Measurements from ENCODE around the gene CDH3.
A peak's percentile ranks its signal among the peaks of the same experiment; 100 is the strongest.

CDH3 gene

GRCh38 chr16:68645494-68646388 lies 631 bp downstream of the CDH3 start:
- DNase-seq, result no peak
- in situ Hi-C loops (cut with HindIII; ENCODE audit: low pct_ligation_motif_present, low pct_unique_long_range_greater_than_20kb, low sequenced_read_pairs), result no loop called here

GRCh38 chr16:68646953-68647659 lies 2.0 kb downstream of the CDH3 start:
- in situ Hi-C loops (cut with HindIII; ENCODE audit: low pct_ligation_motif_present, low pct_unique_long_range_greater_than_20kb, low sequenced_read_pairs), result no loop called here
- no peak for DNase-seq

- no peak for DNase-seq
- in situ Hi-C loops (cut with HindIII; ENCODE audit: low pct_ligation_motif_present, low pct_unique_long_range_greater_than_20kb, low sequenced_read_pairs), result no loop called here
Observed at GRCh38 chr16:68651136-68651535, 6.0 kb downstream of the CDH3 start.

GRCh38 chr16:68652659-68653058 lies 7.5 kb downstream of the CDH3 start:
- DNase-seq, result no peak
- in situ Hi-C loops (cut with HindIII; ENCODE audit: low pct_ligation_motif_present, low pct_unique_long_range_greater_than_20kb, low sequenced_read_pairs), result no loop called here

GRCh38 chr16:68655806-68656205 lies 10.7 kb downstream of the CDH3 start:
- in situ Hi-C loops (cut with HindIII; ENCODE audit: low pct_ligation_motif_present, low pct_unique_long_range_greater_than_20kb, low sequenced_read_pairs), result no loop called here
- DNase-seq, result no peak

GRCh38 chr16:68656751-68657150 lies 11.6 kb downstream of the CDH3 start:
- in situ Hi-C loops (cut with HindIII; ENCODE audit: low pct_ligation_motif_present, low pct_unique_long_range_greater_than_20kb, low sequenced_read_pairs), result no loop called here
- no peak for DNase-seq

GRCh38 chr16:68658341-68658973 lies 13.3 kb downstream of the CDH3 start:
- in situ Hi-C loops (cut with HindIII; ENCODE audit: low pct_ligation_motif_present, low pct_unique_long_range_greater_than_20kb, low sequenced_read_pairs), result no loop called here
- peak; percentile 64 for DNase-seq

- in situ Hi-C loops (cut with HindIII; ENCODE audit: low pct_ligation_motif_present, low pct_unique_long_range_greater_than_20kb, low sequenced_read_pairs), result no loop called here
- DNase-seq, result no peak
Observed at GRCh38 chr16:68658974-68659360, 13.9 kb downstream of the CDH3 start.

GRCh38 chr16:68659412-68660358 lies 14.6 kb downstream of the CDH3 start:
- in situ Hi-C loops (cut with HindIII; ENCODE audit: low pct_ligation_motif_present, low pct_unique_long_range_greater_than_20kb, low sequenced_read_pairs), result no loop called here
- no peak for DNase-seq

- in situ Hi-C loops (cut with HindIII; ENCODE audit: low pct_ligation_motif_present, low pct_unique_long_range_greater_than_20kb, low sequenced_read_pairs), result no loop called here
- peak; percentile 14 for DNase-seq
Observed at GRCh38 chr16:68660359-68660795, 15.3 kb downstream of the CDH3 start.

GRCh38 chr16:68662035-68662434 lies 16.9 kb downstream of the CDH3 start:
- in situ Hi-C loops (cut with HindIII; ENCODE audit: low pct_ligation_motif_present, low pct_unique_long_range_greater_than_20kb, low sequenced_read_pairs), result no loop called here
- no peak for DNase-seq

- in situ Hi-C loops (cut with HindIII; ENCODE audit: low pct_ligation_motif_present, low pct_unique_long_range_greater_than_20kb, low sequenced_read_pairs), result no loop called here
- no peak for DNase-seq
Observed at GRCh38 chr16:68664297-68664696, 19.2 kb downstream of the CDH3 start.

- in situ Hi-C loops (cut with HindIII; ENCODE audit: low pct_ligation_motif_present, low pct_unique_long_range_greater_than_20kb, low sequenced_read_pairs), result no loop called here
- peak; percentile 17 for DNase-seq
Observed at GRCh38 chr16:68665501-68665900, 20.4 kb downstream of the CDH3 start.

GRCh38 chr16:68668266-68668665 lies 23.2 kb downstream of the CDH3 start:
- DNase-seq, result no peak
- in situ Hi-C loops (cut with HindIII; ENCODE audit: low pct_ligation_motif_present, low pct_unique_long_range_greater_than_20kb, low sequenced_read_pairs), result no loop called here

- in situ Hi-C loops (cut with HindIII; ENCODE audit: low pct_ligation_motif_present, low pct_unique_long_range_greater_than_20kb, low sequenced_read_pairs), result no loop called here
- no peak for DNase-seq
Observed at GRCh38 chr16:68676113-68676860, 31.2 kb downstream of the CDH3 start.

- in situ Hi-C loops (cut with HindIII; ENCODE audit: low pct_ligation_motif_present, low pct_unique_long_range_greater_than_20kb, low sequenced_read_pairs), result no loop called here
- DNase-seq, result no peak
Observed at GRCh38 chr16:68681038-68681437, 35.9 kb downstream of the CDH3 start.

- no peak for DNase-seq
- in situ Hi-C loops (cut with HindIII; ENCODE audit: low pct_ligation_motif_present, low pct_unique_long_range_greater_than_20kb, low sequenced_read_pairs), result no loop called here
Observed at GRCh38 chr16:68685685-68686478, 40.8 kb downstream of the CDH3 start.

Measured in ACHN (cell line).